RKO (cell line): ENCODE data around the gene POM121L2.
A peak's percentile ranks its signal among the peaks of the same experiment; 100 is the strongest.
"Not testable (repeated sequence)": the region's sequence is repeated elsewhere in the genome, so short reads cannot be mapped to it uniquely, and the experiment has no call there.

Experiments
- DNase-seq: peaks from one replicate; pipeline ENCODE4 v3.0.0-alpha.2; 2016; ENCODE audit warnings: low spot score

The POM121L2 gene

DNA sequence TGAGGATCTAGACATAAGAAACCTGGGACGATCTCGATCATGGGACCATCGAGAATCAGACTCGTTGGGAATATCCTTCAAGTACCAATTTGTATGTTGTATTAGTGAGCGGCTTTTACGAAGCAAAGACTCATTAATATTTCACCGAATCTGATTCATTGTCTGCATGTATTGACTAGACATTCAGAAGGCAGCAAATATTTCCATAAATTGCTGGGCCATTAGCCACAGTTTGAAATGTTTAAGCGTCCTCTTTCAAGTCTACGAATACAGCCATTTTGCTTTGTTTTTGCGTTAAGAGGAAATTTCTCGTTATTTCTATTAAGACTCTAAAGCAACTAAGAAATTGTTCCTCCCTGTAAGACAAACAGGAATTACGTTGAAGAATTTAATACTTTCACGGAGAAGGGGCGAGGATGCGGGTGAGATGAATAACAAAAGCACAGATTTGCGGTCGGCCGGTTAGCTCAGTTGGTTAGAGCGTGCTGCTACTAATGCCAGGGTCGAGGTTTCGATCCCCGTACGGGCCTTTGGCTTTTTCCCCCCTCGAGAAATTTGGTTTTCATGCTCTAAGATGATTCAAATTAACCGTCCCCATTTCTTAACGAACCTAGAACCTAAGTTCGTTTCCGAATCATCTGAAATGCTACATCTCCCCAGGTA, 18.5 kb downstream of the POM121L2 start:
- DNase-seq = peak; percentile 86

GRCh38 chr6:27290850-27291208, 21.2 kb downstream of the POM121L2 start:
- no peak for DNase-seq

- DNase-seq = no peak
Measured at GRCh38 chr6:27290065-27290849, 21.8 kb downstream of the POM121L2 start.

GRCh38 chr6:27288136-27289044, 23.7 kb downstream of the POM121L2 start:
- no peak for DNase-seq

DNA sequence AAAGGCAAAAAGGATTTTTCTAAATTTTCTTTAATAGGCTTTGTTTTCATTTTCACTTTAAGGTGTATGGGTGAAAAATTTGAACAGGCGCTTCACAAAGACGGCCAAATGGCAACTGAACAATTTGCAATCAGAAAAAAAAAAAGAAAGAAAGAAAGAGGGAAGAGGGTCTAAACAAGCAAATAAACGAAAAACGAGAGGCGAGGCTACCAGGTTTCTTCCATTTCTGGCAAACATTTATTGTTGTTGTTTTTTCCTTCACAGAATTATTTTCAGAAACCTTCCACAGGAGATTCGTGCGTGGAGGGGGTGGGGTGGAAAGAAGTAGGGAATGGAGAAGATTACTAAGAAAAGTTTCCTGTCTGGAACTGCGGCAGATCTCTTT, 24.3 kb downstream of the POM121L2 start:
- DNase-seq = no peak

GRCh38 chr6:27286141-27286540, 25.9 kb downstream of the POM121L2 start:
- peak; percentile 73 for DNase-seq

DNA sequence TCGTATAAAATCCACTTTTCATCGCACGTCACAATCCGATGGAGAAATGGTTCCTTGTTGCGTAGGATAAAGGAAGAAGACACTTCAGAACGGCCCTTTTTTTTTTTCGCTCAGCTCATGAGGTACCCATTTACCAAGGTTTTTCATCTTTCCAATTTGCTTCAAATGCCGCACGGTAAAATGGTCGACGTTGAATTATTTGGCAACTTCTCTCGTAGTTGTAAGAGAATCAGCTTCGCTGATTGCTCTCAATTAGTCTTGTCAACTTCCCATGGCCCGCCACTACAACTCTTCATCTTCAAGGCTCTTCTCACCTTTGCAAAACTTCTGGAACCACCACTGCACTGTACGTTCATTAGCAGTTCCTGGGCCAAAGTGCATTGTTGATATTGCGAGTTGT, 28.8 kb downstream of the POM121L2 start:
- DNase-seq = no peak

DNA sequence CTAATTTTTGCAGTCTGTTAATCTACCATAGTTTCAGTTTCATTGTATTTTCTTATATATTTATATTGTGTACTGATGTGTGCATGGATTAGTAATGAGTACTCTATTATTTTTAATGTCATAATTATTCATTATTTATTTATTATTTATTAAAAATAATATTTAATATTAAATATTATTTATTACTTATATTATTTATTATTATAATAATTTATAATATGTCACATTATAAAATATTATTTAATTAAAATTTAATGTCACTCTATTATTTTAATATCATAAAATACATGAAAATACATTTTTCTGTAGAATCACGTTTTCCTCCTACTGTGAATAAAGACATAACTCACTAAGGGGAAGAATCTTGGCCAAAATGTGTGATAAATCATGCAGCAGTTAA, 30.5 kb downstream of the POM121L2 start:
- no peak for DNase-seq

DNA sequence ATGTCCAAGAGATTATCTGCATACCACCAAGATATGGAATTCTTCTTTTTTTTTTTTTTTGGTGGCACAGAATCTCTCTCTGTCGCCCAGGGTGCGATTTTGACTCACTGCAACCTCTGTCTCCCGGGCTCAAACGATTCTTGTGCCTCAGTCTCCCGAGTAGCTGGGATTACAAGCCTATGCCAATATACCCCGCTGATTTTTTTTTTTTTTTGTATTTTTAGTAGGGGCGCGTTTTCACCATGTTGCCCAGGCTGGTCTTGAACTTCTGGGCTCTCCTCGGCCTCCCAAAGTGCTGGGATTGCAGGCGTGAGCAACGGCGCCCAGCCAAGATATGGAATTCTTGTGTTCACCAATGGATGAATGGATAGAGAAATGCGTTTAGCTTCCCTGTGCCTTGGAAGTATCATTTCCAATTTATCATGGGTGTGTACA, 31.0 kb downstream of the POM121L2 start:
- DNase-seq = peak; percentile 77

- DNase-seq = peak; percentile 73
Measured at GRCh38 chr6:27280540-27281000, 31.5 kb downstream of the POM121L2 start.

DNA sequence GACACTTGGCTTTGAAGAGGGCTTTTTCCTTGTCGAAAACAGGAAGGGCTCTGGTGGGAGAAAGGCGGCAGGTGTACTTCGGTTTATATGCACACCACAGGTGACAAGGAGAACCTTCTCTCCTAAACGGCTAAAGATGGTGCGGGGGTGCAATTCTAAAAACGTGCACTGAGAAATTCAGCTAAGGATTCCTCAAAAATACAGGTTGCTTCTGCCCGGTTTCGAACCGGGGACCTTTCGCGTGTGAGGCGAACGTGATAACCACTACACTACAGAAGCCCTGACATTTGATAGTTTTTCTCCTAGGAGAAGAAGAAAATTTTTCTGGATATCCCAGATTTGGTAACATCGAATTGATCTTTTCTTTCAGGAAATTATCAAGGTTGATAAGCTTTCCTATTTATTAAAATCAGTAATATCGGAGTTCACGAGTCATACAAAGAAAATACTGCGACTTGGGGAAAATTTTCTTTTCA, 32.0 kb downstream of the POM121L2 start:
- peak; percentile 77 for DNase-seq

DNA sequence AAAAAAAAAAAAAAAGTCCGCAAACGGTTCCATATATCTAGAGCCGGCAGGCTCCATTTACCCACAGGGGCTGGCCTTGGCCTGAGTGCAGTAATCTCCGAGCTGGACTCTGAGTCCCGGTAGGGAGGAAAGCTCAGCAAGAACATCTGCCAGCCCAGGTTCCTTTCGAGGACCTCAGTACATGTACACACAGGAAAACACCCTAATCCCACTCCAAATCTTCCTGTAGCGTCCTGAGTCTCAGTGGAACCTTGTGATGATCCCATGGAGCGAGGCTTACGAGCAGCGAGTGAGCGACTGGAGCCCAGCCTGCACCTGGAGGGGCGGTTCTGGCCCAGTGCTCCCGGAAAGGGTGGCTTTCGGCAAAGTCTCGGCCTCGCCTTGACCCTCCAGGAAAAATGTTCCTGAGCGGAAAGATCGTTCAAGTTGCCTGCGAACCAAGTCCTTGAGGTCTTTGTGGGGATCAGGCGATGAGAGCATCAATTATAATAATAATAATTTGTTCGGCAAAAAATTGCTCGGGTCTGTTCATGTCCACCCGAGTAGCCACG, 32.5 kb downstream of the POM121L2 start:
- no peak for DNase-seq

- peak; percentile 52 for DNase-seq
Measured at GRCh38 chr6:27275025-27275956, 36.8 kb downstream of the POM121L2 start.

- DNase-seq = no peak
Measured at GRCh38 chr6:27273783-27274182, 38.3 kb downstream of the POM121L2 start.

GRCh38 chr6:27268803-27269202, 43.3 kb downstream of the POM121L2 start:
- no peak for DNase-seq

- no peak for DNase-seq
Measured at GRCh38 chr6:27267857-27268434, 44.1 kb downstream of the POM121L2 start.

DNA sequence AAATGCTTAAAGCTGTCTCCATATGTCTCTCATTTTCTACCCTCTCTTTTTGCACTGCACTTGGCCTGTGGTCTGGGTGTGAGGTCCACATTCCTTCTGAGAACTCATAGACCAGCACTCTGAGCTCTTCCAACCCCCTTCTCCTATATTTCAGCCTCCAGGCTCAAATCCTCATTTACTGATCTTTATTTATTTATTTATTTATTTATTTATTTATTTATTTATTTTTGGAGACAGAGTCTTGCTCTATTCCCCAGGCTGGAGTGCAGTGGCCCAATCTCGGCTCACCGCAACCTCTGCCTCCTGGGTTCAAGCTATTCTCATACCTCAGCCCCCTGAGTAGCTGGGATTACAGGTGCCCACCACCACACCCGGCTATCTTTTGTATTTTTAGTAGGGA, 45.1 kb downstream of the POM121L2 start:
- not testable (repeated sequence) for DNase-seq

- no peak for DNase-seq
Measured at GRCh38 chr6:27263886-27264285, 48.2 kb downstream of the POM121L2 start.

GRCh38 chr6:27260836-27261375, 51.2 kb downstream of the POM121L2 start:
- DNase-seq = no peak

- no peak for DNase-seq
Measured at GRCh38 chr6:27260369-27260768, 51.7 kb downstream of the POM121L2 start.
